NCI-H524 treated with DMSO at 0.1 percent for 48 hours (cell line): ENCODE results near the gene MT1M.

Source experiments
- DNase-seq: peaks from one replicate; lab custom pipeline; 2025; lab: John Stamatoyannopoulos, UW

MT1M gene

DNA sequence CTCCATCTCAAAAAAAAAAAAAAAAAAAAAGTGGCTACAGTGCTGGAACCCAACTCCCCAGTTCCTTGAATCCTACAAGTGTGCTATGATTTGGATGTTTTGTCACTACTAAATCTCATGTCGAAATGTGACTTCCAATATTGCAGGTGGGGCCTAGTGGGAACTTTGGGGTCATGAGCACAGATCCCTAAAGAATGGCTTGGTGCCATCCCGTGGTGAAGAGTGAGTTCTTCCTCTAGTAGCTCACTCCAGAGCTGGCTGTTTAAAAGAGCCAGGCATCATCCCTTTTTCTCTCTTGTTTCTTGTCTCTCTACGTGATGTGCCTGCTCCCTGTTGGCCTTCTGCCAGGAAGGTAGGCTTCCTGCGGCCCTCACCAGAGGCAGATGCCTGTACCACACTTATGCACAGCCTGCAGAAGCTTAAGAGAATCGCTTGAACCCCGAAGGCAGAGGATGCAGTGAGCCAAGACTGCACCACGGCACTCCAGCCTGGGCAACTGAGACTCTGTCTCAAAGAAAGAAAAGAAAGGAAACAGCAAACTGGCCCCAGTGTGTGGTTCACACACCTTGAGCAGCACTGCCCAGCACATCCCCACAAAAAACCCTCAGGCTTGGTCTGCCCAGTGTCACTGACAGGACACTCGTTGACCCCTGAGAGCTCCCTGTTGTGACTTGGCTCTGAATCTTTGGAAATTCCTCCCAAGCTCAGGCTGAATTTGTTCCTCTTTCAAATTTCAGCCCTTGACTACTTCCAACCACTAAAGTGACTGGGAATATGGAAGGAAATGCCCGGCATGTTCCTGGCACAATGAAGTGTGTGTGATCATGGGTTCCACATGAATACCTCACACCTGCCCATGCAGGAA is 3.7 kb upstream of the MT1M start:
- DNase-seq: no peak

DNA sequence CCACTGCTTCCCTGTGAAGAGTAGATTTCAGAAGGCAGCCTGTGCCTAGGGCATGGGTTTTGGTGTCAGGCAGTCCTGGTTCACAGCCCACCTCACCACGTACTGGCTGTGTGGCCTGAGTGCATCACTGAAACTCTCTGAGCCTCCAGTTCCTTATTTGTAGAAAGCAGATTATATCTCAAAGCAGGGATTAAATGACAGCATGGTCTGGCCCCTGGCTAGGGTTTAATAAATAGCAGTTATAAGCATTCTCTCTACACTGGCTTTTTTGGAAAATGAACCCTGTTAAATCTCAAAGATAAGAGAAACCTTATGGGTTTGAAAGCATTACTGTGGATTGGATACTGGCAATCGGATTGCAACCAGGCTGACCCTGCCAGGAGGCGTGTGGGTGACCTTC is 2.9 kb upstream of the MT1M start:
- DNase-seq: no peak

DNA sequence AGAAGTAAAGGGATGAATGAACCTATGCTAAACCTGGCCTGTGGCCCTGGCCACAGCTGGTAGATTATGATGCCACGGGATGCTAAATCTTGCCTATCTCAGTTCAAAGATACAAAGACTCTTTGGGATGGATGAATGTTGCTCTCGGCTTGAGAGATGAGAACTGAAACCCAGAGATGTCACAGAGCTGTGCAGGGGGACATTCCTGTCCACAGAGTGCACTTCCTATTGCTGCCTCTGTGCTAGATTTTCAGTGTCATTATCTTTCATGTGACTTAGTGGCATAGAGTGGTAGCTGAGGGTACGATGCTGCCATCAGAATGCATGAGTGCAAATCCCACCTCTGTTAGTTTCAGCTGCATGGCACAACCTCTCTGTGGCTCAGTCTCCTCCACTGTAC is 2.3 kb upstream of the MT1M start:
- no peak for DNase-seq

DNA sequence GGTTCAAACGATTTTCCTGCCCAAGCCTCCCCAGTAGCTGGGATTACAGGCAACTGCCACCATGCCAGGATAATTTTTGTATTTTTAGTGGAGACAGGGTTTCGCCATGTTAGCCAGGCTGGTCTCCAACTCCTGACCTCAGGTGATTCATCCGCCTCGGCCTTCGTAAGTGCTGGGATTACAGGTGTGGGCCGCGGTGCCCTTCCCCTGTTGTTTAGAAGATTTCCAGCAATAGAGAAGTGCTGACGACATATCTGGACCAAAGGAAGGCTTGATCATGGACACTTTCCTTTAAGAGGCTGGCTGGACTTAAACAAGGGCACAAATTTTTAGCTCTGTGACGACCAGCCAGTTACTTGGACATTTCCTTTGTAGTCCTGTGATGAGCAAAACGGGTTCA is 1.3 kb upstream of the MT1M start:
- no peak for DNase-seq

DNA sequence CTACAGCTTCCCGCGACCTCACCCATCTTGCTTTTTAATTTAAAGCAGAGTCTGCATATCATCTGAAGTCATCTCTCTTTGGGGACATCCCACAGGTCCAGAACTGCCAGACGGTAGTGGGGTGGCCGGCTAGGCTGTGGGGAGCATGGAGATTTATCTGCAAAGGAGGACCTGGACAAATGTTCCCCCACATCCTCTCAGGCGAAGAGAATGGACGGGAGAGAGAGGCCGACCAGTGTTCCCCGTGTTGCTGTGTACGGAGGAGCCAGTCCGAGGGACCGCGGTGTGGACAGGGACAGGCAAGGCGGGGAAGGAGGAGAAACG is 665 bp upstream of the MT1M start:
- no peak for DNase-seq

DNA sequence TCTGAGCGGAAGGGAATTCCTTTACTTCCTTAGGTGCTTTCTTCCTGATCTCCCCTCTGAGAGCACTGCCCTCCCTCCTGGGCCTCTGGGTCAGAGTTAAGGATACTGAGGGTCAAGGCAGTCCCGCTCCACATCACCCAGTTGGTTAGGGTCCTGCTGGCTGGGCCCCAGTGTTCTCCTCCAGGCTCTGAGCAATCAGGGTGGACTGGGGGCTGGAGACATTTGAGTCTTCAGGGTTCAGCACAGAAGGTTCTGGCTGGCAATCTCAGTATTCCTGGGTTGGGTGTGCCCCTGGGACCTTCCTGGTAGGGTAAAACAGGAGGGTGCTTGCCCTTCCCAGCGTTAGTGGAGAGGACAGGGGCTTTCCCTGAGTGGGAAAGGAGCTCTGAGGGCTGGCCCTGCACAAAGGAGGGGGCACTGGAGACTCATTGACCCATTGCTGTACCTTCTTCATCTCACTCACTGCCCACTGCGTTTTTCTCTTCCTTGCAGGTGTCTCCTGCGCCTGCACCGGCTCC is 448 bp downstream of the MT1M start:
- DNase-seq: no peak

DNA sequence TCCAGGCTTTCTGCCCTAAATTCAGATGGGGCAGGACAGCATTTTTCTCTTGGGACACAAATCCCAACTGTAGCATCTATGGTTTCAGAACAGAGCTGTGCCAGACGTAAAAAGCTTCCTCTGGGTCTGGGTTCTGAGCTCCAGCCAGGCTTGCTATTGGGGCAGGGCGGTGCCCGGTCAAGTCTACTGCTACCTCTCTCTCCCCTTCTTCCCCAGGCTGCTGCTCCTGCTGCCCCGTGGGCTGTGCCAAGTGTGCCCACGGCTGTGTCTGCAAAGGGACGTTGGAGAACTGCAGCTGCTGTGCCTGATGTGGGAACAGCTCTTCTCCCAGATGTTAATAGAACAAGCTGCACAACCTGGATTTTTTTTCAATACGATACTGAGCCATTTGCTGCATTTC is 1.1 kb downstream of the MT1M start:
- no peak for DNase-seq

DNA sequence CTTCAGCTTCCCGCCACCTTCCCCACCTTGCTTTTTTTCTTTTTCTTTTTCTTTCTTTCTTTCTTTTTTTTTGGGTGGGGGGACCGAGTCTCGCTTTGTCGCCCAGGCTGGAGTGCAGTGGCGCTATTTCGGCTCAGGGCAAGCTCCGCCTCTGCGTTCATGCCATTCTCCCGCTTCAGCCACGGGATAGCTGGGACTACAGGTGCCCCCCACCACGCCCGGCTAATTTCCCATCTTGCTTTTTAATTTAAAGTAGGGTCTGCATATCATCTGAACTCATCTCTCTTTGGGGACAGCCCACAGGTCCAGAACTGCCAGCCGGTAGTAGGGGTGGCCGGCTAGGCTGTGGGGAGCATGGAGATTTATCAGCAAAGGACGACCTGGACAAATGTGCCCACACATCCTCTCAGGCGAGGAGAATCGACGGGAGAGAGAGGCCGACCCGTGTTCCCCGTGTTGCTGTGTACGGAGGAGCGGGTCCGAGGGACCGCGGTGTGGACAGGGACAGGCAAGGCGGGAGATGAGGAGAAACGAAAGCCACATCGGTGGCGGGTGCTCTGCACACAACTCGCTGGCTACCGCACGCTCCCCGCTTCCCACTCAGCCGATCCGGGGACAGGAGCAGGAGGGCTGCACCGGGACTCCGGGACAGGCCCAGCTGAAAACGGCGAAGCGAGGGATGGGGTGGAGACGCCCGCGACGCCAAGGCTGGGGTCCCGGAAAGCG is 2.4 kb downstream of the MT1M start:
- DNase-seq: no peak

DNA sequence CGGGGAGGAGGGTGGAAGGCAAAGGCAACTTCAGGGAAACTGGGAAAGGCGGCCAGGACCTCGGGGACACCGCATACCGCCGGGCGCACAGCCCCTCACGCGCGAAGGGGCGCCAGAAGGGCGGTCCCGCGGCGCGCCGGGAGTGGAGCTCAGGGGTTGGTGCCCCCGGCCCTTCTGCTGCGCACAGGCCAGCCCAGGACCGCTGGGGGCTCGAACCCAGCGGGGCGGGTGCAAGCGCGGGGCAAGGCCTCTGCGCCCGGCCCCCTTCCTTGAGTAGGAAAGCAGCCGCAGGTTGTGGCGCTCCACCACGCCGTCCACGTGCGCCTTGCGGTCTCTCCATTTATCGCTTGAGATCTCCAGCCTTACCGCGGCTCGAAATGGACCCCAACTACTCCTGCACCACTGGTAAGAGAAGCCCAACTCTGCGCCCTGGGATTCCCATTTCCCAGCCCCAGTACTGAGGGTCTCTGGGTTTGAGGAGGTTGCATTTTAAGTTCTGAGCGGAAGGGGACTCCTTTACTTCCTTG is 3.0 kb downstream of the MT1M start:
- no peak for DNase-seq

DNA sequence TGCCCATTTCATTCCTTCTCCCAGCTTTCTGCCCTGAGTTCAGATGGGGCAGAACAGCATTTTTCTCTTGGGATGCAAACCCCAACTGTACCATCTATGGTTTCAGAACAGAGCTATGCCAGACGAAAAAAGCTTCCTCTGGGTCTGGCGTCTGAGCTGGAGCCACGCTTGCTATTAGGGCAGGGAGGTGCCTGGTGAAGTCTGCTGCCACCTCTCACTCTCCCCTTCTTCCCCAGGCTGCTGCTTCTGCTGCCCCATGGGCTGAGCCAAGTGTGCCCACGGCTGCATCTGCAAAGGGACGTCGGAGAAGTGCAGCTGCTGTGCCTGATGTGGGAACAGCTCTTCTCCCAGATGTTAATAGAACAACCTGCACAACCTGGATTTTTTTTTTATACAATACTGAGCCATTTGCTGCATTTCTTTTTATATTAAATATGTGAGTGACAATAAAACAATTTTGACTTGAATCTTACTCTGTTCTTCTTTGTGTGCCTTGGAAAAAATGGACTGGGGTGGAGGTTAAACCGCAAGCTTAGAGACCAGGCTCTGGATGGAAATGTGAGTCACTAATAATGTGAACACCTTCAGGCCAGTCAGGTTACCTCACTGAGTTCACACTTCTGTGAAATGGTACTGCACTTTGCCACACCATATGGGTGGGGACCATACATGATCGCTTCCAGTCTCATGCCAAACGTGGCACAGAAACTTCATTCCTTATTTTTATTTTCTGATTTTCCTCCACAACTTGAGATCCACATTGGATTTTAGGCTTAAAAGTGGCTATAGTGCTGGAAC is 4.4 kb downstream of the MT1M start:
- no peak for DNase-seq

DNA sequence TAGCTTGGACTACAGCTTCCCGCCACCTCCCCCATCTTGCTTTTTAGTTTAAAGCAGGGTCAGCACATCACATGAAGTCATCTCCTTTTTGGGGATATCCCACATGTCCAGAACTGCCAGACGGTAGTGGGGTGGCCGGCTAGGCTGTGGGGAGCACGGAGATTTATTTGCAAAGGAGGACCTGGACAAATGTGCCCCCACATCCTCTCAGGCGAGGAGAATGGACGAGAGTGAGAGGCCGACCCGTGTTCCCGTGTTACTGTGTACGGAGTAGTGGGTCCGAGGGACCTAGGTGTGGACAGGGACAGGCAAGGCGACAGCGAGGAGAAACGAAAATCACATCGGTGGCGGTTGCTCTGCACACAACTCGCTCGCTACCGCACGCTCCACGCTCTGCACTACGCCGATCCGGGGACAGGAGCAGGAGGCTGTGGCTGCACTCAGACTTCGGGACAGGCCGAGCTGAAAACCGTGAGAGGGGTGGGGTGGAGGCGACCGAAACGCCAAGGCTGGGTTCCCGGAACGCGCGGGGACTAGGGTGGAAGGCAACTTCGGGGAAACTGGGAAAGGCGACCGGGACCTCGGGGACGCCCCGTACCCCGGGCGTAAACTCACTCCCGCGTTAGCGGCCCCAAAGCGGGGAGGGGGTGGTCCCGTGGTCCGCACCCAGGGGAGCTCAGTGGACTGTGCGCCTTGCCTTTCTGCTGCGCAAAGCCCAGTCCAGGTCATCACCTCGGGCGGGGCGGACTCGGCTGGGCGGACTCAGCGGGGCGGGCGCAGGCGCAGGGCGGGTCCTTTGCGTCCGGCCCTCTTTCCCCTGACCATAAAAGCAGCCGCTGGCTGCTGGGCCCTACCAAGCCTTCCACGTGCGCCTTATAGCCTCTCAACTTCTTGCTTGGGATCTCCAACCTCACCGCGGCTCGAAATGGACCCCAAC is 5.6 kb downstream of the MT1M start, which contains the start of gene MT1A:
Gene MT1A (plus strand): TSS at position 853 of the 937 bp plus-strand sequence. CDS start 73 bp downstream, at position 926.
- DNase-seq: no peak

DNA sequence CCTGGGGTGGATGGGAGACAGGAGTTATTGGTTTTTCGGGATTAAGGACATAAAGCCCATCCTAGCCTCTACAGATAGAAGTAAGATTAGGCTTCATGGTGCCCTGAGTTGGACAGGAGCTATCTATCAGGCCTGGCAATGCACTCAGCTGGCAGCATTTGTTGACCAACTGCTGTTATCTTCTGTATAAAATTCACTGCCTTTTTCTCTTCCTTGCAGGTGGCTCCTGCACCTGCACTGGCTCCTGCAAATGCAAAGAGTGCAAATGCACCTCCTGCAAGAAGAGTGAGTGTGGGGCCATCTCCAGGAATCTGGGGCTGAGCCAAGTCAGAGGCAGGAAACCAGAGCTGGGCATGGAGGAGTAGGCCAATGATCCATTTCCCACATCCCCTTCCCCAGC is 6.6 kb downstream of the MT1M start:
- DNase-seq: no peak

DNA sequence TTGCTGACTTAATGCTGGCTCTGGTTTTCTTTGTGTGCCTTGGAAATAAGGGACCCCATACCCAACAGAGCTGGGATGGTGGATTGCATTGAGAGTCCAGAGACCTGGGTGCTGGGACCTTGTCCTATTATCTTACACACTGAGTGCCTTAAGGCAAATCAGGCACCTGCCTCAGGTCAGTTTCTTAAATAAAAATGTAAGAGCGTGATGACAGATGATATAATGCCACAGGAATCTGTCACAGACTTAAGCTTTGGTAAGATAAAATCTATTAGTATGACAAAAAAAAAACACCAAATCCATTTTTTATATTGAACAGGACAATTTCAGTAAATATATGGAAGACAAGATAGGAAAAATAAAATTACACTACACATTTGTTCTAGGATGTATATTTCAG is 7.6 kb downstream of the MT1M start:
- DNase-seq: no peak

DNA sequence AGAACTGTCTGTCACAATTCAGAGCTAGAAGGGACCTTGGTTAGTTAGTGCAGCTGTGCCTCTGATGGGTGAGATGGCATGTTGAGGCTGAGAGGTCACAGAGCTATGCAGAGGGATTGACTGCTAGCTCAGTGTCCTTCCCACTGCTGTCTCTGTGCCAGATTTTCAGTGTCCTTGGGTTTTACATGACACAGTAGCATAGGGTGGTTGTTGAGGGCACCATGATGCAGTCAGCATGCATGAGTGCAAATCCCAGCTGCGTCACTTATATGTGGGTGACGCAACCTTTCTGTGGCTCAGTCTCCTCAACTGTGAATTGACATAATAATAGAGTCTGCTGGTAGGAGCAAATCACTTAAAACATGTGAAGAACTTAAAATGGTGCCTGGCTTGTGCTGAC is 8.7 kb downstream of the MT1M start:
- no peak for DNase-seq

DNA sequence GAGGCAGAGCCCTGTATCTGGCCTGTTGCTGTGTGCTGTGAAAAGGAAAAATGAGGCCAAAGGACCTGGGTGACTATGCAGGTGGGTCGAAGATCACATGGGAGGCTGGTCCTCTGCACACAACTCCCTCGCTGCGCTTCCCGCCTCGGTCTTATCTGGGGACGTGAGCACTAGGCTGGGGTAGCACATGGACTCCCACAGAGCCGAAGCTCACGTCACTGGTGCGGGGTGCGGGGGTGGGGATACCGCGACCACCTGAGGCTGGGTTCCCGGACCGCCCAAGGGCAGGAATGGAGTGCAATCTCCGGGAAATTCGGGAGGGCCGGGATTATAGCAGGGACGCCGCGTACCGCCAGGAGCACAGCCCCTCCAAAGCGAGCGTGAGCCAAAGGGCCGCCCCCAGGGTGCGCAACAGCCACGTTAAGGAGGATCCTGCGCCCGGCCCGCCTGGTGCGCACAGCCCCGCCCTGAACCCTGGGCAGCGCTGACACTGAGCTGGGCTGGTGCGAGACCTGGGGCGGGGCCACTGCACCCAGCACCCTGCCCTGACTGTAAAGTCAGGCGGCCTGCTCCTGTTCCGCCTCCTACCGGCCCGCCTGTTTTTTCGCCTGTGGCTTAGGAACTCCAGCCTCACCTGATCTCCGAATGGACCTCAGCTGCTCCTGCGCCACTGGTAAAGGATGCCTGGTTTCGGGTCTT is 10.8 kb downstream of the MT1M start:
- peak; percentile 38 for DNase-seq

DNA sequence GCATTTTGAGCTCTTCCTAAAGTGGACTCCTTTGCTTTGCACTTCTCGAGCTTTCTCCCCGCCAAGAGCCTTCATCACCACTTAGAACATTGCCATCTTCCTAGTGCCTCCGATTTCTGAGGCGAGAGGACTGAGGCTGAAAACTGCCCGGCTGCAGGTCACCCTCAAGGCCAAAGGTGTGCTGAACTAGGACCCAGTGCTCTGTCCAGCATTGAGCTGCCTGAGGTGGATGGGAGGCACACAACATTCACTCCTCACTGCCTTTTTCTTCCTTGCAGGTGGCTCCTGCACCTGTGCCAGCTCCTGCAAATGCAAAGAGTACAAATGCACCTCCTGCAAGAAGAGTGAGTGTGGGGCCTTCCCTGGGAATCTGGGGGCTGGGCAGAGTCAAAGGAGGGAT is 11.4 kb downstream of the MT1M start:
- DNase-seq: no peak

DNA sequence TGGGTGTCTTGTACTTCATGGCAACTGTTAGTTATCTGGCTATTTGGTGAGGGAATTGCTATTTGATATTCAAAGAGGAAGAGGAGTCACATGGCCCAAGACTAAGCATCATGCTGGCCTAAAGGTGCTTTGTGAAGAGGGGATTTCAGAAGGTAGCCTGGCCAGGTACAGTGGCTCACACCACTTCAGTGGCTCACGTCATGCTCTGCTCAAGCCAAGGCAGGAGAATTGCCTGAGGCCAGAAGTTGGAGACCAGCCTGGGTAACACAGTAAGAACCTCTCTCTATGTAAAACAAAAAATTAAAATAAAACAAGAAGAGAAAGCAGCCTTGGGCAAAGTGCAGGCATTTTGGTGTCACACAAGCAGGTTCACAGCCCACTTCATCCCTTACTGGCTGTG is 12.9 kb downstream of the MT1M start:
- no peak for DNase-seq

DNA sequence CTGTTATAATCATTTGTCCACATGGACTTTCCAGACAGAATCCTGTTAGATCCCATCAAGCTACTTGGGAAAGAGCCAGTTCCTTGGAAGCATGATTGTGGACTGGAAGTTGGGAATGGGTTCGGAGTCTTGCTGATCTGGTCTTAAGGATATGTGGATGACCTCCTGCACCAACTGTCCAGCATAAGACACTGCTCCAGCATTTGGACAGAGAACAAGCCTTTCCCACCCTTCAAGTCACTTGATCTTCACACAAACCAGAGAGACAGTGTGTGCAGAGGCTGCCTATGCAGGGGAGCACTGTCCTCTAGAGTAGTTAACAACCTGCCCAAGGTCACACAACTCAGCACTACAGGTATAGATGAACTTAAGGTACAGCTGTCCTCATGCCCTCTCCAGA is 13.4 kb downstream of the MT1M start:
- no peak for DNase-seq

DNA sequence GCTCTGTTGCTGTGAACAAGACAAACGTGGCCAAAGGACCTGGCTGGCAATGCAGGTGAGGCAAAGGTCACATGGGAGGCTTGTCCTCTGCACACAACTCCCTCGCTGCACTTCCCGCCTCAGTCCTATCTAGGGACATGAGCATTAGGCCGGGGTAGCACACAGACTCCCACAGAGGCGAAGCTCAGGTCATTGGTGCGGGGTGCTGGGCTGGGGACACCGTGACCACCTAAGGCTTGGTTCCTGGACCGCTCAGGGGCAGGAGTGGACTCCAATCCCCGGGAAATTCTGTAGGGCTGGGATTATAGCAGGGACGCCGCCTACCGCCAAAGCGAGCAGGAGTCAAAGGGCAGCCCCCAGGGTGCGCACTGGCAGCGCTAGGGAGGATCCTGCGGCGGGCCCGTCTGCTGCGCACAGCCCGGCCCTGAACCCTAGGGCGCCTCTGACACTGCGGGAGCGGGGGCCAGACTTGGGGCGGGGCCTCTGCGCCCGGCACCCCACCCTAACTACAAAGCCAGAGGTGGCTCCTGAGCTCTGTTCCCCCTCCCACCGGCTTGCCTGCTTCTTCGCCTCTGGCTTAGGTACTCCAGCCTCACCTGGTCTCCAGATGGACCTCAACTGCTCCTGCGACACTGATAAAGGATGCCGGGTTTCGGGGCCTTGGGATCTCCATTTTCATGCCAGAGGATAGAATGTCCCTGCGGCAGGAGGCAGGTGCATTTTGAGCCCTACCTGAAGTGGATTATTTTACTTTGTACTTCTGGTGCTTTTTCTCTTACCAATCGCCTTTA is 15.4 kb downstream of the MT1M start:
- no peak for DNase-seq

DNA sequence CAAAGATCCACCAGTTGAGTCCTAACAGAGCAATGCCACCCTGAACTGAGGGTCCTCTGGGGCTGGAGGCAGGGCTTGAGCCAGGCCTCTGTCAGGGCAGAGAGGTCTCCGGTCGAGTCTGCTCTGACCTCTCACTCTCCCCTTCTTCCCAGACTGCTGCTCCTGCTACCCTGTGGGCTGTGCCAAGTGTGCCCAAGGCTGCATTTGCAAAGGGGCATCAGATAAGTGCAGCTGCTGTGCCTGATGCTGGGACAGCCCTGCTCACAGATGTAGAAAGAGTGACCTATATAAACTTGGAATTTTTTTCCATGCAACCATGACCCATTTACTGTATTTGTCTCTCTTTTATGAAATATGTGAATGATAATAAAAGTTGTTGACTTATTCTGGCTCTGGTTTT is 16.8 kb downstream of the MT1M start:
- no peak for DNase-seq
